Measurements from ENCODE around the gene FBXW7. TPM values are rescaled to one million over a fixed set of nuclear protein-coding genes. Genes with fewer than 3 reads are reported as not detected.
A peak's percentile ranks its signal among the peaks of the same experiment; 100 is the strongest.

FBXW7 gene
- polyA plus RNA-seq, 1 of the 3 experiments (the other 2 are of a cell fraction): 7.7 TPM

GRCh38 chr4:152352622-152353116 lies 183.2 kb downstream of the FBXW7 start:
- Histone ChIP-seq H3F3A (replicated peaks; ENCODE audit: insufficient read depth) (peaks cover under 1% of the 10 kb centered on the region), H3K4me3 (ENCODE audit: low read depth in 2 of 2, low read length in 1 of 2) (peak overlapping the region; percentile 65 to 68), H3K9me3 (no peaks in the 10 kb centered on the region), H3K79me2 (ENCODE audit: insufficient read depth) (peaks cover 21% of the 10 kb centered on the region; the same call in 1 of the 2 replicates), H2AFZ (ENCODE audit: low read depth) (no peak overlapping the region), H3K27ac (ENCODE audit: low read depth in 2 of 2, low read length in 1 of 2) (peak overlapping the region; percentile 73 to 96), H3K9ac (peak overlapping the region; percentile 62; the same call in 1 of the 2 replicates), H4K20me1 (ENCODE audit: insufficient read depth) (no peaks in the 10 kb centered on the region; the same call in 1 of the 2 replicates), H3K4me1 (ENCODE audit: control insufficient read depth in 1 of 2, insufficient read depth in 2 of 2, low read depth in 1 of 2, low read length in 1 of 2) (peaks cover 3 to 10% of the 10 kb centered on the region in 2 experiments; a peak in 2 of 4 replicates), H3K9me2 (no peaks in the 10 kb centered on the region; the same call in 1 of the 2 replicates), H3K36me3 (replicated peaks in 1 of 2; ENCODE audit: control insufficient read depth in 1 of 2, insufficient read depth in 2 of 2, low read length in 1 of 2) (no peaks in the 10 kb centered on the region), H3K27me3 (ENCODE audit: insufficient read depth) (no peaks in the 10 kb centered on the region), H3K4me2 (peak overlapping the region; percentile 87)
- ChIA-PET CTCF (interaction anchor here (1.1 to 2.6 kb wide), 4 partner anchors 12 to 102 kb away, joined by 3 to 9 read pairs (median 4); no protein-coding TSS in a partner anchor), POLR2A (interaction anchor here (1.1 kb wide), 1 partner anchor 469 kb away, joined by 3 read pairs; no protein-coding TSS in a partner anchor)
- peak; percentile 72; the same call in 1 of the 2 replicates for TF ChIP-seq POLR2AphosphoS5 (IDR thresholded peaks at IDR 0.05; ENCODE audit: low read depth, low read length)
- TF ChIP-seq, protein P1, sequence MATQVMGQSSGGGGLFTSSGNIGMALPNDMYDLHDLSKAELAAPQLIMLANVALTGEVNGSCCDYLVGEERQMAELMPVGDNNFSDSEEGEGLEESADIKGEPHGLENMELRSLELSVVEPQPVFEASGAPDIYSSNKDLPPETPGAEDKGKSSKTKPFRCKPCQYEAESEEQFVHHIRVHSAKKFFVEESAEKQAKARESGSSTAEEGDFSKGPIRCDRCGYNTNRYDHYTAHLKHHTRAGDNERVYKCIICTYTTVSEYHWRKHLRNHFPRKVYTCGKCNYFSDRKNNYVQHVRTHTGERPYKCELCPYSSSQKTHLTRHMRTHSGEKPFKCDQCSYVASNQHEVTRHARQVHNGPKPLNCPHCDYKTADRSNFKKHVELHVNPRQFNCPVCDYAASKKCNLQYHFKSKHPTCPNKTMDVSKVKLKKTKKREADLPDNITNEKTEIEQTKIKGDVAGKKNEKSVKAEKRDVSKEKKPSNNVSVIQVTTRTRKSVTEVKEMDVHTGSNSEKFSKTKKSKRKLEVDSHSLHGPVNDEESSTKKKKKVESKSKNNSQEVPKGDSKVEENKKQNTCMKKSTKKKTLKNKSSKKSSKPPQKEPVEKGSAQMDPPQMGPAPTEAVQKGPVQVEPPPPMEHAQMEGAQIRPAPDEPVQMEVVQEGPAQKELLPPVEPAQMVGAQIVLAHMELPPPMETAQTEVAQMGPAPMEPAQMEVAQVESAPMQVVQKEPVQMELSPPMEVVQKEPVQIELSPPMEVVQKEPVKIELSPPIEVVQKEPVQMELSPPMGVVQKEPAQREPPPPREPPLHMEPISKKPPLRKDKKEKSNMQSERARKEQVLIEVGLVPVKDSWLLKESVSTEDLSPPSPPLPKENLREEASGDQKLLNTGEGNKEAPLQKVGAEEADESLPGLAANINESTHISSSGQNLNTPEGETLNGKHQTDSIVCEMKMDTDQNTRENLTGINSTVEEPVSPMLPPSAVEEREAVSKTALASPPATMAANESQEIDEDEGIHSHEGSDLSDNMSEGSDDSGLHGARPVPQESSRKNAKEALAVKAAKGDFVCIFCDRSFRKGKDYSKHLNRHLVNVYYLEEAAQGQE (IDR thresholded peaks at IDR 0.05; ENCODE audit: low read depth, low read length): 0 out of 2 replicates have a peak, but pooled peaks have one; percentile 17
- peak; percentile 62 for TF ChIP-seq RCOR1 (IDR thresholded peaks at IDR 0.05; ENCODE audit: low read length)
- TF ChIP-seq SIN3A (IDR thresholded peaks at IDR 0.05; ENCODE audit: borderline replicate concordance, low read depth, low read length): peak; percentile 76
- 0 out of 2 replicates have a peak, but pooled peaks have one; percentile 4 for TF ChIP-seq SMC3 (IDR thresholded peaks at IDR 0.05; ENCODE audit: low read depth, low read length)
- 0 out of 4 replicates have a peak, but pooled peaks of 1 of the 2 experiments have one; percentile 37 for TF ChIP-seq EP300 (IDR thresholded peaks at IDR 0.05; ENCODE audit: borderline replicate concordance in 1 of 2, low read depth in 1 of 2, low read length in 1 of 2)
- TF ChIP-seq TAF1 (IDR thresholded peaks at IDR 0.05; ENCODE audit: borderline replicate concordance, low read depth, low read length): peak; percentile 76; the same call in 1 of the 2 replicates
- TF ChIP-seq MXI1 (IDR thresholded peaks at IDR 0.05; ENCODE audit: low read depth, low read length): peak; percentile 80
- TF ChIP-seq, protein P2, sequence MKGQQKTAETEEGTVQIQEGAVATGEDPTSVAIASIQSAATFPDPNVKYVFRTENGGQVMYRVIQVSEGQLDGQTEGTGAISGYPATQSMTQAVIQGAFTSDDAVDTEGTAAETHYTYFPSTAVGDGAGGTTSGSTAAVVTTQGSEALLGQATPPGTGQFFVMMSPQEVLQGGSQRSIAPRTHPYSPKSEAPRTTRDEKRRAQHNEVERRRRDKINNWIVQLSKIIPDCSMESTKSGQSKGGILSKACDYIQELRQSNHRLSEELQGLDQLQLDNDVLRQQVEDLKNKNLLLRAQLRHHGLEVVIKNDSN (IDR thresholded peaks at IDR 0.05; ENCODE audit: borderline replicate concordance, low read depth): no peak
- no peak for TF ChIP-seq NRF1 (IDR thresholded peaks at IDR 0.05; ENCODE audit: low read depth, low read length)
- TF ChIP-seq FOXJ3 (CRISPR knock-in tag; IDR thresholded peaks at IDR 0.05): peak; percentile 35; the same call in 1 of the 2 replicates
- TF ChIP-seq RAD21 (IDR thresholded peaks at IDR 0.05; ENCODE audit: low read length): peak; percentile 27; the same call in 1 of the 2 replicates
- peak; percentile 18 for TF ChIP-seq CHD2 (IDR thresholded peaks at IDR 0.05; ENCODE audit: low read length, partially characterized antibody)
- TF ChIP-seq, protein P3, sequence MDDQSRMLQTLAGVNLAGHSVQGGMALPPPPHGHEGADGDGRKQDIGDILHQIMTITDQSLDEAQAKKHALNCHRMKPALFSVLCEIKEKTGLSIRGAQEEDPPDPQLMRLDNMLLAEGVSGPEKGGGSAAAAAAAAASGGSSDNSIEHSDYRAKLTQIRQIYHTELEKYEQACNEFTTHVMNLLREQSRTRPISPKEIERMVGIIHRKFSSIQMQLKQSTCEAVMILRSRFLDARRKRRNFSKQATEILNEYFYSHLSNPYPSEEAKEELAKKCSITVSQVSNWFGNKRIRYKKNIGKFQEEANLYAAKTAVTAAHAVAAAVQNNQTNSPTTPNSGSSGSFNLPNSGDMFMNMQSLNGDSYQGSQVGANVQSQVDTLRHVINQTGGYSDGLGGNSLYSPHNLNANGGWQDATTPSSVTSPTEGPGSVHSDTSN (IDR thresholded peaks at IDR 0.05): peak; percentile 84
- TF ChIP-seq TEAD4 (IDR thresholded peaks at IDR 0.05; ENCODE audit: borderline replicate concordance, insufficient read depth): no peak
- peak; percentile 80 for TF ChIP-seq GATA2 (CRISPR knock-in tag; IDR thresholded peaks at IDR 0.05)
- TF ChIP-seq FOXM1 (IDR thresholded peaks at IDR 0.05; ENCODE audit: low read depth): no peak
- peak; percentile 49 for DNase-seq
- WGBS (ENCODE audit: low lambda C conversion rate): 0% methylated on average over 11 of the region's 11 CpGs
